ENCODE data around the gene LRP10. TPM values are rescaled to one million over a fixed set of nuclear protein-coding genes. Genes with fewer than 3 reads are reported as not detected.

Gene LRP10
- total RNA-seq, 1 experiment from 2014 or later = 12.2 TPM

- H3K27me3 ChIP-seq = no peaks in the 10 kb centered on the region
- no peaks in the 10 kb centered on the region for H3K36me3 ChIP-seq
These were observed 13.4 kb downstream of the LRP10 start for GRCh38 chr14:22884738-22885523.

GRCh38 chr14:22885975-22886374, 14.4 kb downstream of the LRP10 start:
- no peak overlapping the region for H3K4me3 ChIP-seq
- H3K36me3 ChIP-seq = no peaks in the 10 kb centered on the region
- H3K9me3 ChIP-seq (replicated peaks) = no peaks in the 10 kb centered on the region
- H3K27ac ChIP-seq = no peak overlapping the region
- H3K4me1 ChIP-seq = peaks cover 4% of the 10 kb centered on the region; the same call in 1 of the 2 replicates
- DNase-seq = no peak
- H3K27me3 ChIP-seq = no peaks in the 10 kb centered on the region

More at GRCh38 chr14:22884738-22885523, 13.4 kb downstream of the LRP10 start:
- H3K4me1 ChIP-seq = peaks cover 4% of the 10 kb centered on the region; the same call in 1 of the 2 replicates
- DNase-seq = no peak
- H3K27ac ChIP-seq = no peak overlapping the region
- no peaks in the 10 kb centered on the region for H3K9me3 ChIP-seq (replicated peaks)
- H3K4me3 ChIP-seq = no peak overlapping the region

DNA sequence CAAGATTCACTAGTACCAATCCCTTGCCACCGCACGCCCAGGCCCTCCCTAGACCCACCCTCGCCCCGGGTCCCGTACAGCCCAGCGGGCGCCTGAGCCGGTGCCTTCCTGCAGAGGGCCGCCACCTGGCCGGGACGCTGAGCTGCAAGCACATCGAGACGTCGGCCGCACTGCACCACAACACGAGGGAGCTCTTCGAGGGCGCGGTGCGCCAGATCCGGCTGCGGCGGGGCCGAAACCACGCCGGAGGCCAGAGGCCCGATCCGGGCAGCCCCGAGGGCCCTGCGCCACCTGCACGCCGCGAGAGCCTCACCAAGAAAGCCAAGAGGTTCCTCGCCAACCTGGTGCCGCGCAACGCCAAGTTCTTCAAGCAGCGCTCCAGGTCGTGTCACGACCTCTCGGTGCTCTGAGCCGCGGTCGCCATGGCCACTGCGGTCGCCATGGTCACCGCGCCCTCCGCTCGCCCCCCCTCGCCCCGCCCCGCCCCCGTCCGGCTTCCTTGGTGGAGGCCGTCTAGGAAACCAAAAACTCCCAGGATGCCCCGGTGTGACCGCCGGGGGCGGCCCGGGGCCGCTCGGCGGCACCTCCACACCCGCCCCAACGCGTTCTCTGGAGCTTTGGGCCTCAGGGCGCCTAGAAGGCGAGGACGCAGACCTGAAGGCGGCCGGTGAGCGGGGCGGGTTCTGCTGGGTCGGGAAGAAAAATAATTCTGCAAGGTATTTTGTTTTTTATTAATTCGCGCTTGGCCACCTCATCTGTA, 15.1 kb downstream of the LRP10 start:
- no peak overlapping the region for H3K4me3 ChIP-seq
- H3K27ac ChIP-seq = no peak overlapping the region
- DNase-seq = no peak
- no peaks in the 10 kb centered on the region for H3K9me3 ChIP-seq (replicated peaks)
- H3K36me3 ChIP-seq = no peaks in the 10 kb centered on the region
- peaks cover 4% of the 10 kb centered on the region; the same call in 1 of the 2 replicates for H3K4me1 ChIP-seq
- no peaks in the 10 kb centered on the region for H3K27me3 ChIP-seq

DNA sequence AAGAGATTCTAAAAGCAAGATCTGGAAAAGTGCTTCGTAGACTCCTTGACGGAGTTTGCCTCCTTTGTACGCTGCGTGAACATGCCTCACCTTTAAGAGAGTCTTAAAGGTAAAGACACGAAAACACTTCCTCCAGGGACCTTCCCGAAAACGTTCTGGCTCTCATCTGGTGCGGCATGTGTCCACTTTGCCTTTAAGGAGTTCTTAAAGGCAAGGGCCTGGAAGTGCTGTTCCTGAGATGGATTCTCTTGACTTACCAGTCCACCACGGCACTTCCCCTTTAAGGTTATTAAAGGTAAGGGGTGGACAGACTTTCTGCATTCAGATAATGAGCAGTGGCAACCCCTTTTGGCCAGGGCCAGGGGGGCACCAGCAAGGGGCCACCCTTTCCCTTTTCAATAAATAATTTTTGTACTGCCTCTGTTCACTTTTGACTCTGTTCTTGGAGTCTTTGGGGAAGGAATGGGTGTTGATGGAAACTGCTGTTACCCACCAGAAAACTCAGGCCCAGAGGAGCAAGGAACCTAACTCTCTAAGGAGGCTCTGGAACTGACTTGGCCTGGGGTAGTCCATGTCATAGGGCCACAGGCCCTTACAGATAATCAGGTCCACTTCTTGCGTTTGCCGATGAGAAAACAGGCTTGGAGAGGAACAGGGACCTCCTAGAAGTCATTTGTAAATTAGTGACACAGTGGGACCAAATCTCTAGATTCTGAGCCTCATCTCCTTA, 15.9 kb downstream of the LRP10 start:
- Histone ChIP-seq H3K27ac (no peak overlapping the region), H3K36me3 (no peaks in the 10 kb centered on the region), H3K4me1 (peaks cover 4% of the 10 kb centered on the region; the same call in 1 of the 2 replicates), H3K4me3 (no peak overlapping the region), H3K27me3 (no peaks in the 10 kb centered on the region), H3K9me3 (replicated peaks) (no peaks in the 10 kb centered on the region)
- DNase-seq = no peak

DNA sequence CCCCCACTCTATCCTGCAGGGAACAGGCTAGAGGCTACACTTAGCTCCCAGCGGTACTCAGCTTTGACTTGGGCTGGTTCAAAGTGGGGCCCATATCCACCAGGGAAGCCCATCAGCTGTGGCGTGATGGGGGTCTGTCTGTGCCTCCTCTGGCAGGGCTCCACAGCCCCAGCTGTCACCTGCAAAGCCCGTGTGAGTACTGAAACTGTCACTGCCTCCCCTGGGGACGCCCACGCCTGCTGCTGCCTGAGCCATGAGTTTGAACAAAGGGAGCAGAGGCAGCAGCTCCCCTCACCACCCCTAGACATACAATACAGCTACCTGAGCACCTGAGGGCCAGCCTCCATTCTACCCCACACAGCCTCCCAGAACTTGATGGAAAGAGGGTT, 16.4 kb downstream of the LRP10 start:
- no peak overlapping the region for H3K27ac ChIP-seq
- no peak overlapping the region for H3K4me3 ChIP-seq
- H3K36me3 ChIP-seq = no peaks in the 10 kb centered on the region
- peak in 1 of 2 experiments; percentile 16 for DNase-seq
- H3K4me1 ChIP-seq = peaks cover 4% of the 10 kb centered on the region; the same call in 1 of the 2 replicates
- no peaks in the 10 kb centered on the region for H3K27me3 ChIP-seq
- no peaks in the 10 kb centered on the region for H3K9me3 ChIP-seq (replicated peaks)

- no peaks in the 10 kb centered on the region for H3K27me3 ChIP-seq
- H3K9me3 ChIP-seq (replicated peaks) = no peaks in the 10 kb centered on the region
- H3K4me1 ChIP-seq = no peaks in the 10 kb centered on the region; the same call in 1 of the 2 replicates
- H3K36me3 ChIP-seq = no peaks in the 10 kb centered on the region
- H3K4me3 ChIP-seq = no peak overlapping the region
- no peak overlapping the region for H3K27ac ChIP-seq
- no peak for DNase-seq
These were observed 17.1 kb downstream of the LRP10 start for GRCh38 chr14:22888662-22889061.

DNA sequence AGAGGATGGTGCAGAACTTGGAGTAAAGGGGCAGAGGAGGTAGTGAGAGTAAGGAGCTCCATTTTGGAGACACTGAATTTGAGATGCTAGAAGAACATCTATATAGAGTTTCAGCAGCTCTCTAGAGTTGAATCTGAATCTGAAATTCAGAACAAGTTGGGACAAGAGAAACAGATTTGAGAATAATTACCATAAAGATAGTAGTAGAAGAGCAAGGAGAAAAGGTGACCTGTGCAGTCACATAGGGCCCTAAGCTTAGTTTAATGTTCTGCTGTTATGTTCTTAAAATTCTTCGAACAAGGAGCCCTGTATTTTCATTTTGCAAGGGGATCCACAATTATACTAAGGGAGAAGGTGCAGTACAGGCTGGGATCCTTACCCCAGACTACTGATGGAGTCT, 18.9 kb downstream of the LRP10 start:
- H3K27ac ChIP-seq = no peak overlapping the region
- H3K27me3 ChIP-seq = no peaks in the 10 kb centered on the region
- no peaks in the 10 kb centered on the region for H3K36me3 ChIP-seq
- no peak for DNase-seq
- H3K4me3 ChIP-seq = no peak overlapping the region
- no peaks in the 10 kb centered on the region for H3K4me1 ChIP-seq
- no peaks in the 10 kb centered on the region for H3K9me3 ChIP-seq (replicated peaks)

DNA sequence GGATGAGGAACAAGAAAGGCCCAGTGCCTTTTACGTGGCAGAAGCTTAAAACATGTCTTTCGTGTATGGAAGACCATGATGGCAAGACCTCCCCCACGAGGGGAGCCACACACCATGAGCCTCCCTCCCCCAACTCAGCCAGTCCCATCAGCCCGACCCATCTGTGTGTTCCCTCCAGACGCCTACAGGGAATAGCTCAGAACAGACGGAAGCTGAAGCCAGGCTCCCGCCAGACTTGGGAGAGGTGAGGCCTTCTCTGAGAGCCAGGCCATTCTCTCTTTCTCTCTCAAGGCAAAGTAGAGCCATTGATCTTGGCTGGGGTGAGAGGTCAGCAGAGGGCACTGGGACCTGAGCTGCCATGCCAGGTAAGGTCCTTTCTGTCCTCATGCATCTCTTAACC, 20.9 kb downstream of the LRP10 start:
- no peaks in the 10 kb centered on the region for H3K27me3 ChIP-seq
- H3K4me3 ChIP-seq = no peak overlapping the region
- H3K36me3 ChIP-seq = no peaks in the 10 kb centered on the region
- no peak for DNase-seq
- no peaks in the 10 kb centered on the region for H3K9me3 ChIP-seq (replicated peaks)
- H3K4me1 ChIP-seq = no peaks in the 10 kb centered on the region
- H3K27ac ChIP-seq = no peak overlapping the region

DNA sequence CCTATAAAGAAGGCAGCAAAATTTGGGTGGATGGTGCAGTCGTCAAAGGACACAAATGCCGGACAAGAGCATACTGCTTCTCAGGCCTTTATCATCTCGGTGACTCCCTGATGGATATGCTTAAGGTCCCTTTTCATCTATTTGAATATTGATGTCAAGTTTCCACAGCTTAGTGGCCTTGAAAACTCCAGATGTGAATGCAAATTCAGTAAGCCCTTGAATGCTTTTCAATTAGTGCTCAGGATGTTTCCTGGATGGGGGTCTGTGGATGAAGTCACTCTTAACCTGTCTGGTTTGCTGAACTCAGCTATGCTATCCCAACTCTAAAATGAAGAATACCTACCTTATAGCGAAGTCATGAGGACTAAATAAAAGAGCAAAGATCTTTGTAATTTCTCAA, 22.2 kb downstream of the LRP10 start:
- no peak overlapping the region for H3K4me3 ChIP-seq
- no peaks in the 10 kb centered on the region for H3K4me1 ChIP-seq
- H3K36me3 ChIP-seq = no peaks in the 10 kb centered on the region; the same call in 1 of the 2 replicates
- DNase-seq = no peak
- no peaks in the 10 kb centered on the region for H3K9me3 ChIP-seq (replicated peaks)
- no peaks in the 10 kb centered on the region for H3K27me3 ChIP-seq
- H3K27ac ChIP-seq = no peak overlapping the region

- H3K9me3 ChIP-seq (replicated peaks) = no peaks in the 10 kb centered on the region
- H3K4me3 ChIP-seq = no peak overlapping the region
- no peaks in the 10 kb centered on the region for H3K27me3 ChIP-seq
- no peaks in the 10 kb centered on the region for H3K4me1 ChIP-seq
- no peak for DNase-seq
- no peaks in the 10 kb centered on the region; the same call in none of the 2 replicates for H3K36me3 ChIP-seq
- H3K27ac ChIP-seq = no peak overlapping the region
These were observed 23.9 kb downstream of the LRP10 start for GRCh38 chr14:22895402-22895801.

- H3K4me3 ChIP-seq = no peak overlapping the region
- no peaks in the 10 kb centered on the region for H3K9me3 ChIP-seq (replicated peaks)
- no peak for DNase-seq
- no peak overlapping the region for H3K27ac ChIP-seq
- H3K4me1 ChIP-seq = no peaks in the 10 kb centered on the region
- H3K36me3 ChIP-seq = peaks cover 4% of the 10 kb centered on the region
- no peaks in the 10 kb centered on the region for H3K27me3 ChIP-seq
These were observed 24.8 kb downstream of the LRP10 start for GRCh38 chr14:22896356-22896755.

- no peak overlapping the region for H3K4me3 ChIP-seq
- peaks cover 8% of the 10 kb centered on the region for H3K36me3 ChIP-seq
- H3K9me3 ChIP-seq (replicated peaks) = no peaks in the 10 kb centered on the region
- no peaks in the 10 kb centered on the region for H3K4me1 ChIP-seq
- H3K27me3 ChIP-seq = no peaks in the 10 kb centered on the region
- no peak for DNase-seq
- no peak overlapping the region for H3K27ac ChIP-seq
These were observed 25.2 kb downstream of the LRP10 start for GRCh38 chr14:22896760-22897159.

GRCh38 chr14:22897357-22897756, 25.8 kb downstream of the LRP10 start:
- no peaks in the 10 kb centered on the region for H3K9me3 ChIP-seq (replicated peaks)
- no peak overlapping the region for H3K27ac ChIP-seq
- no peak for DNase-seq
- peaks cover 13% of the 10 kb centered on the region for H3K36me3 ChIP-seq
- no peak overlapping the region for H3K4me3 ChIP-seq
- no peaks in the 10 kb centered on the region for H3K4me1 ChIP-seq
- no peaks in the 10 kb centered on the region for H3K27me3 ChIP-seq

DNA sequence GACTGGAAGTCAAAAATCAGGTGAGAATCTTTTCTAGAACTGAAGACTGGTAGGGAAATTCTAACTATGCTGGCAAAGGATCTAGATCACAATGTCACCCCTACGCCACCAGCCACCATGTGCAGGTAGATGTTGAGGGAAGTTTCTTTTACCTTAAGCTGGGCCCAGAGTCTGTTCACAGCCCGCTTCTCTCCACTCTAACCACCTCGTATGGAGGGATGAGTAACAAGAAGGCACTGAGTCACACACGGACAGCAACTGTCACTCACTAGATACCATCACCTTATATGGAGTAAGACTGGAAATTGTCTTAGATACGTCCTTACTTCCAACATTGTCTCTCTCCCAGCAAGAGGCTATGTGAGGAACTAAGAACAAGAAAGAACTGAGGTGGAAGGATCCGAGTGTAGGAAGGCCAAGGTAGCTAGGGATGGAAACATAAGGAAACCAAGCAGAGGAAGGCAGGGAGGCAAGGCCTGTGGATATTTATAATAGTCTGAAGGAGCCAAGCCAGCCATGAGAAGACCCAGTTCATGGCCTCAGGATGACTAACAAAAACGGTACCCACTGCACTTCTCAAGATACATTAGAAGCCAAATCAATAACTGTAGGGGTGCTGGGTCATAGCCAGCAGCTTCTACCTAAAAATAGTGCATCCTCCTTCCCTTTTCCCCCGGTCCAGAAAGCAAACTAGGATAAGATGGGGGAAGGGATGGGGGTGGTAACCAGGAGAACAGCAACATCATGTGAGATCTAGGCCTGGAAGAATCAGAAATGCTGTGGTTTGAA, 27.0 kb downstream of the LRP10 start:
- no peak overlapping the region for H3K27ac ChIP-seq
- no peak overlapping the region for H3K4me3 ChIP-seq
- no peaks in the 10 kb centered on the region for H3K27me3 ChIP-seq
- H3K4me1 ChIP-seq = no peaks in the 10 kb centered on the region
- no peak for DNase-seq
- H3K36me3 ChIP-seq = peaks cover 22% of the 10 kb centered on the region
- no peaks in the 10 kb centered on the region for H3K9me3 ChIP-seq (replicated peaks)

Measured in SJCRH30 (cell line).